HL-60 (cell line): Measurements from ENCODE around the gene RGL1.

Source experiments
- DNase-seq, 2 experiments: peaks; one replicate each; pipeline ENCODE4 v3.0.0-alpha.2; 2010 to 2020; ENCODE audit warnings: low read depth in 1 of 2, low spot score in 1 of 2
- H3K27ac ChIP-seq: fragments of 250-450 bp; sonication (Bioruptor Pico); replicated peaks from 2 replicates; pipeline ENCODE4 v1.5.1; 2020; ENCODE audit warnings: mild to moderate bottlenecking, moderate library complexity
- H3K27me3 ChIP-seq: fragments of 250-450 bp; sonication (Bioruptor Pico); 2 replicates; pipeline ENCODE4 v1.5.1; 2021; ENCODE audit warnings: mild to moderate bottlenecking, moderate library complexity; ENCODE audit not compliant: insufficient read depth, poor library complexity, severe bottlenecking
- H3K4me3 ChIP-seq: replicated peaks from 2 replicates; pipeline ENCODE4 v1.5.1; 2011; ENCODE audit warnings: mild to moderate bottlenecking, control low read depth, low read length; ENCODE audit not compliant: insufficient read depth
- GABPA ChIP-seq: IDR thresholded peaks from 2 replicates; pipeline ENCODE4 v1.6.1; 2012; ENCODE audit warnings: low read depth
- POLR2AphosphoS5 ChIP-seq: IDR thresholded peaks from 2 replicates; pipeline ENCODE4 v1.6.1; 2012; ENCODE audit warnings: low read depth
- SPI1 ChIP-seq: IDR thresholded peaks from 2 replicates; pipeline ENCODE4 v1.6.1; 2012; ENCODE audit warnings: low read depth, mild to moderate bottlenecking, borderline replicate concordance
- TF ChIP-seq, protein P1 (sequence below): IDR thresholded peaks from 2 replicates; pipeline ENCODE4 v1.6.1; 2012; ENCODE audit warnings: low read depth; ENCODE audit not compliant: insufficient replicate concordance
- TF ChIP-seq, protein P2 (sequence below): IDR thresholded peaks from one replicate; pipeline ENCODE4 v1.5.1; 2011; ENCODE audit warnings: low read length, control low read depth, inconsistent platforms; ENCODE audit not compliant: insufficient read depth

The RGL1 gene

DNA sequence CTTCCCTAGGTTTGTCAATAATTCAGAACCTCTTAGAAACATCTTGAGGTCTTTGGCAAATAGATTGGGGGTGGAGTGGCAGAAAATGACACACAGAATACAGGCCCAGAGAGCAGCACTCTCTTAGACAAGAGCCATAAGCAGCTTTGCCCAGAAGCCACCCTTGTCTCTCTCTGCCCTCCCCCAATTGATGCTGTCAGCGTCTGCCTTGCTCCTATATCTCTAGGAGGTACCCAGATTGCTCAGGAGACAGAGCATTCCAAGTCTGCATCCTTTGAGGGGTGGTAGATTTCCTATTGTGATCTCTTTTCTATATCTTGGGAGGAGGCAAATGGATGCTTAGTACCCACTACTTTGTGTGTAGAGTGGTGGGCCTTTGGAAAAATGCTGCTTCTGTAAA lies 1.8 kb downstream of the RGL1 start:
- H3K4me3 ChIP-seq, result no peak overlapping the region
- TF ChIP-seq SPI1, result no peak
- TF ChIP-seq GABPA, result no peak
- TF ChIP-seq, protein P1, sequence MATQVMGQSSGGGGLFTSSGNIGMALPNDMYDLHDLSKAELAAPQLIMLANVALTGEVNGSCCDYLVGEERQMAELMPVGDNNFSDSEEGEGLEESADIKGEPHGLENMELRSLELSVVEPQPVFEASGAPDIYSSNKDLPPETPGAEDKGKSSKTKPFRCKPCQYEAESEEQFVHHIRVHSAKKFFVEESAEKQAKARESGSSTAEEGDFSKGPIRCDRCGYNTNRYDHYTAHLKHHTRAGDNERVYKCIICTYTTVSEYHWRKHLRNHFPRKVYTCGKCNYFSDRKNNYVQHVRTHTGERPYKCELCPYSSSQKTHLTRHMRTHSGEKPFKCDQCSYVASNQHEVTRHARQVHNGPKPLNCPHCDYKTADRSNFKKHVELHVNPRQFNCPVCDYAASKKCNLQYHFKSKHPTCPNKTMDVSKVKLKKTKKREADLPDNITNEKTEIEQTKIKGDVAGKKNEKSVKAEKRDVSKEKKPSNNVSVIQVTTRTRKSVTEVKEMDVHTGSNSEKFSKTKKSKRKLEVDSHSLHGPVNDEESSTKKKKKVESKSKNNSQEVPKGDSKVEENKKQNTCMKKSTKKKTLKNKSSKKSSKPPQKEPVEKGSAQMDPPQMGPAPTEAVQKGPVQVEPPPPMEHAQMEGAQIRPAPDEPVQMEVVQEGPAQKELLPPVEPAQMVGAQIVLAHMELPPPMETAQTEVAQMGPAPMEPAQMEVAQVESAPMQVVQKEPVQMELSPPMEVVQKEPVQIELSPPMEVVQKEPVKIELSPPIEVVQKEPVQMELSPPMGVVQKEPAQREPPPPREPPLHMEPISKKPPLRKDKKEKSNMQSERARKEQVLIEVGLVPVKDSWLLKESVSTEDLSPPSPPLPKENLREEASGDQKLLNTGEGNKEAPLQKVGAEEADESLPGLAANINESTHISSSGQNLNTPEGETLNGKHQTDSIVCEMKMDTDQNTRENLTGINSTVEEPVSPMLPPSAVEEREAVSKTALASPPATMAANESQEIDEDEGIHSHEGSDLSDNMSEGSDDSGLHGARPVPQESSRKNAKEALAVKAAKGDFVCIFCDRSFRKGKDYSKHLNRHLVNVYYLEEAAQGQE, result no peak
- no peak for TF ChIP-seq POLR2AphosphoS5
- TF ChIP-seq, protein P2, sequence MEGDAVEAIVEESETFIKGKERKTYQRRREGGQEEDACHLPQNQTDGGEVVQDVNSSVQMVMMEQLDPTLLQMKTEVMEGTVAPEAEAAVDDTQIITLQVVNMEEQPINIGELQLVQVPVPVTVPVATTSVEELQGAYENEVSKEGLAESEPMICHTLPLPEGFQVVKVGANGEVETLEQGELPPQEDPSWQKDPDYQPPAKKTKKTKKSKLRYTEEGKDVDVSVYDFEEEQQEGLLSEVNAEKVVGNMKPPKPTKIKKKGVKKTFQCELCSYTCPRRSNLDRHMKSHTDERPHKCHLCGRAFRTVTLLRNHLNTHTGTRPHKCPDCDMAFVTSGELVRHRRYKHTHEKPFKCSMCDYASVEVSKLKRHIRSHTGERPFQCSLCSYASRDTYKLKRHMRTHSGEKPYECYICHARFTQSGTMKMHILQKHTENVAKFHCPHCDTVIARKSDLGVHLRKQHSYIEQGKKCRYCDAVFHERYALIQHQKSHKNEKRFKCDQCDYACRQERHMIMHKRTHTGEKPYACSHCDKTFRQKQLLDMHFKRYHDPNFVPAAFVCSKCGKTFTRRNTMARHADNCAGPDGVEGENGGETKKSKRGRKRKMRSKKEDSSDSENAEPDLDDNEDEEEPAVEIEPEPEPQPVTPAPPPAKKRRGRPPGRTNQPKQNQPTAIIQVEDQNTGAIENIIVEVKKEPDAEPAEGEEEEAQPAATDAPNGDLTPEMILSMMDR, result no peak
- H3K27me3 ChIP-seq, result no peaks in the 10 kb centered on the region
- no peak for DNase-seq
- H3K27ac ChIP-seq, result no peak overlapping the region

DNA sequence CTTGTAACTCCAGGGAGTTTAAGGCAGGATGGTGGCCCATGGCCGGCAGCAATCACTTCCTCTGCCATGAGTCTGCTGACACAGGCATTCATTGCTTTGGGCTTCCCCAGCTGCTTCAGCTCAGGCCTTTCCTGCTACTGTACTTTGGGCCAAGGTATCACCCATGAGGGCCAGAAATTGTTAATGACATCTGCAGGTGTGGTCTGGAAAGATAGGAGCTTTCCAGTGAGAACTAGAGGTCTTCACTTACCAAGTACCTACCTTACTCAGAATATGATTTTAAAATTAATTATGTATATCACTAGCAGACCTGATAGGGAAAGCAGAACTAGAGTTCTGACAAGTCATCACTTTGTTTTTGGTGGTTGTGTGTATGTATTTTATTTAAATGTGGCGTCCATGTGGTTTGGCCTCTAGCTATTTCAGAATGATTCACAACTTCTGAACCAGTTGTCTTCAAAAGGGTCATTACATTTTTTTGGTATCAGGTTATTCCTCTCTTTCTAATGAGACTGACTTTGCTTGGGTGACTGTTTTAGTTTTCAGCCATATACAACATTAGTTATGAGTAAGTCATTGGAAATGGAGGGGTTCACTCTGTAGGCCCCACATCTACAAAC lies 2.7 kb downstream of the RGL1 start:
- Histone ChIP-seq H3K27ac (no peak overlapping the region), H3K4me3 (no peak overlapping the region), H3K27me3 (no peaks in the 10 kb centered on the region)
- TF ChIP-seq GABPA (no peak), POLR2AphosphoS5 (no peak), SPI1 (no peak)
- TF ChIP-seq, protein P2, result no peak
- TF ChIP-seq, protein P1, result no peak
- DNase-seq, result no peak

DNA sequence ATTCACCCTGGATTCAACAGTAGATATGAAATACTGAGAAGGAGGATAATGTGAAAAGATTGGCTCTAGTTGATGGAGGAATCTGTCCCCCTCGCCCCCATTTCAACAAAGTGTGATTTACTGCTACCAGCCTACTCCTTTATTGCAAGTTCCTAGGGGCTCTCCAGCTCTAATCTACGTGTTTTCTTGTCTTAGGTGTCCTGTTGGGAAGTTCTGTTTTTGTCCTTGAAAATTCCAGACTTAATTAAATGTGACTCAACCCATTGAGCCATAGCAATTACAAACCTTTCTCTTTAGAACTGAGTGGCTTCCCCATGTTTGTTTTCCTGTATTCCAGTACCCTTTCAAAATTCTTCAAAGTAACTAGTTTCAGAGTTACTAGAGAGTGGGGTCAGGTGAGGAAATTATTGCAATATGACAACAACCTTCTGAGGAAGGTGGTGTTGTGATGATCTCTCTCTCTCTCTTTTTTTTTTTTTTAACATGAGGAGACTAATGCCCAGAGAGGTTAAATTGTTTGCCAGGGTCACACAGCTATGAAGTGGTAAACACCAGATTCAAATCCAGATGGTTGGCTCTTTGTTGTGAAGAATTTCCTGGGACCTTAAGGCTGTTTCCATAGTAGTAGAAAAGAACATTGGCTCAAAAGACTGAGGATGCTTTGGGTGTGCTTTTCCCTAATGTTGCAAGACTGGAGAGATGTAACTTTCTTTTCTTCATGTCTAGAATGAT lies 3.5 kb downstream of the RGL1 start:
- Histone ChIP-seq H3K4me3 (no peak overlapping the region), H3K27ac (no peak overlapping the region), H3K27me3 (no peaks in the 10 kb centered on the region)
- no peak for DNase-seq
- no peak for TF ChIP-seq POLR2AphosphoS5
- TF ChIP-seq SPI1, result no peak
- TF ChIP-seq, protein P1, result no peak
- TF ChIP-seq, protein P2, result no peak
- no peak for TF ChIP-seq GABPA
